HepG2 (cell line): ENCODE measurements around the gene PEX11A. TPM values are rescaled to one million over a fixed set of nuclear protein-coding genes. Genes with fewer than 3 reads are reported as not detected.

Experiments used
- CBX5 ChIP-seq: sonication (generic); formaldehyde crosslinking; IDR thresholded peaks from 2 replicates; pipeline ENCODE4 v1.4.0; 2020; ENCODE audit warnings: missing genetic modification reagents, borderline replicate concordance
- ETV5 ChIP-seq: IDR thresholded peaks from 2 replicates; pipeline ENCODE4 v1.6.1; 2018; ENCODE audit warnings: missing biosample characterization, missing genetic modification reagents, inconsistent platforms, borderline replicate concordance
- GPN1 ChIP-seq: sonication (generic); formaldehyde crosslinking; IDR thresholded peaks from 2 replicates; pipeline ENCODE4 v1.5.1; 2020; ENCODE audit warnings: missing genetic modification reagents, borderline replicate concordance
- HOXD1 ChIP-seq: sonication (generic); formaldehyde crosslinking; IDR thresholded peaks from 2 replicates; pipeline ENCODE4 v1.5.0; 2020; ENCODE audit warnings: missing genetic modification reagents
- ISL2 ChIP-seq: sonication (generic); formaldehyde crosslinking; IDR thresholded peaks from 2 replicates; pipeline ENCODE4 v1.5.0; 2020; ENCODE audit warnings: missing genetic modification reagents
- JDP2 ChIP-seq: sonication (generic); formaldehyde crosslinking; IDR thresholded peaks from 2 replicates; pipeline ENCODE4 v1.8.1; 2022; ENCODE audit warnings: missing genetic modification reagents, borderline replicate concordance
- MXD4 ChIP-seq: IDR thresholded peaks from 2 replicates; pipeline ENCODE4 v1.6.1; 2016; ENCODE audit warnings: mild to moderate bottlenecking, missing biosample characterization, missing genetic modification reagents
- PCBP2 ChIP-seq: fragments of 200-400 bp; formaldehyde crosslinking; optimal IDR thresholded peaks from 2 replicates; pipeline ENCODE3; 2018; ENCODE audit warnings: low read length, low read depth; ENCODE audit not compliant: poor library complexity, severe bottlenecking
- STAT6 ChIP-seq: sonication (generic); formaldehyde crosslinking; IDR thresholded peaks from 2 replicates; pipeline ENCODE4 v1.4.0; 2020; ENCODE audit warnings: missing genetic modification reagents, mild to moderate bottlenecking, borderline replicate concordance
- TBL1XR1 ChIP-seq: fragments of 150-350 bp; IDR thresholded peaks from 2 replicates; pipeline ENCODE4 v1.6.1; 2014; ENCODE audit warnings: borderline replicate concordance, low read length; ENCODE audit not compliant: partially characterized antibody
- TCF7 ChIP-seq: sonication (generic); IDR thresholded peaks from 2 replicates; pipeline ENCODE4 v1.6.1; 2016; ENCODE audit warnings: antibody characterized with exemption, low read depth
- ZMYM4 ChIP-seq: sonication (generic); formaldehyde crosslinking; IDR thresholded peaks from 2 replicates; pipeline ENCODE4 v1.8.1; 2023; ENCODE audit warnings: mild to moderate bottlenecking, missing genetic modification reagents
- ZNF10 ChIP-seq: sonication (generic); formaldehyde crosslinking; IDR thresholded peaks from 2 replicates; pipeline ENCODE4 v1.4.0; 2020; ENCODE audit warnings: mild to moderate bottlenecking, low read depth, missing genetic modification reagents, borderline replicate concordance
- ZNF138 ChIP-seq: sonication (generic); formaldehyde crosslinking; IDR thresholded peaks from 2 replicates; pipeline ENCODE4 v1.5.0; 2020; ENCODE audit warnings: mild to moderate bottlenecking, low read depth, missing genetic modification reagents
- ZNF235 ChIP-seq: sonication (generic); formaldehyde crosslinking; IDR thresholded peaks from 2 replicates; pipeline ENCODE4 v1.8.1; 2023; ENCODE audit warnings: mild to moderate bottlenecking, missing genetic modification reagents, borderline replicate concordance
- ZNF343 ChIP-seq: sonication (generic); formaldehyde crosslinking; IDR thresholded peaks from 2 replicates; pipeline ENCODE4 v1.4.0; 2020; ENCODE audit warnings: mild to moderate bottlenecking, missing genetic modification reagents
- ZNF446 ChIP-seq: sonication (generic); formaldehyde crosslinking; IDR thresholded peaks from 2 replicates; pipeline ENCODE4 v1.5.0; 2020; ENCODE audit warnings: mild to moderate bottlenecking, missing genetic modification reagents
- ZNF615 ChIP-seq: sonication (generic); formaldehyde crosslinking; IDR thresholded peaks from 2 replicates; pipeline ENCODE4 v1.5.0; 2020; ENCODE audit warnings: mild to moderate bottlenecking, missing genetic modification reagents, borderline replicate concordance
- ZNF747 ChIP-seq: sonication (generic); formaldehyde crosslinking; IDR thresholded peaks from 2 replicates; pipeline ENCODE4 v1.8.1; 2023; ENCODE audit warnings: missing genetic modification reagents, mild to moderate bottlenecking, borderline replicate concordance
- ZSCAN31 ChIP-seq: sonication (generic); formaldehyde crosslinking; IDR thresholded peaks from 2 replicates; pipeline ENCODE4 v1.5.0; 2020; ENCODE audit warnings: low read depth, mild to moderate bottlenecking, missing genetic modification reagents
- polyA plus RNA-seq, 8 experiments: library from polyadenylated mRNA; depleted of rRNA in 3 of 8; stranded (reverse) in 7 of 8; unstranded in 1 of 8; fragments of >200 nt; fragmentation: Illumina TruSeq in 4 of 8; extraction: Trizol in 4 of 8; gene quantifications; 2 replicates each; pipeline versions ENCODE4 v1.2.1 to v1.2.3, GENCODE V29; 2011 to 2016; ENCODE audit warnings: low read depth in 4 of 8, missing spikeins in 1 of 8, mixed read lengths in 1 of 8; ENCODE audit not compliant: insufficient read depth in 1 of 8
- total RNA-seq, 5 experiments: library from RNA; depleted of rRNA; stranded (reverse); fragments of >200 nt; fragmentation: Illumina TruSeq; extraction: Trizol; gene quantifications; 2 replicates each; pipeline ENCODE4 v1.2.3, GENCODE V29; 2016; ENCODE audit warnings: low read depth in 1 of 5
- TF ChIP-seq, protein P1 (sequence below): sonication (generic); formaldehyde crosslinking; IDR thresholded peaks from 2 replicates; pipeline ENCODE4 v1.5.0; 2020; ENCODE audit warnings: missing genetic modification reagents
- TF ChIP-seq, protein P2 (sequence below): IDR thresholded peaks from 2 replicates; pipeline ENCODE4 v1.6.1; 2016; ENCODE audit warnings: mild to moderate bottlenecking
- TF ChIP-seq, protein P3 (sequence below): IDR thresholded peaks from 2 replicates; pipeline ENCODE4 v1.6.1; 2016; ENCODE audit warnings: low read depth

The PEX11A gene
- total and polyA plus RNA-seq, 2 of the 13 experiments (the other 11 are each of a cell fraction or from before 2014, with no cell fraction given), result 9.9 to 15.1 TPM

- no peak for TF ChIP-seq ISL2 (CRISPR knock-in tag)
- TF ChIP-seq, protein P1, sequence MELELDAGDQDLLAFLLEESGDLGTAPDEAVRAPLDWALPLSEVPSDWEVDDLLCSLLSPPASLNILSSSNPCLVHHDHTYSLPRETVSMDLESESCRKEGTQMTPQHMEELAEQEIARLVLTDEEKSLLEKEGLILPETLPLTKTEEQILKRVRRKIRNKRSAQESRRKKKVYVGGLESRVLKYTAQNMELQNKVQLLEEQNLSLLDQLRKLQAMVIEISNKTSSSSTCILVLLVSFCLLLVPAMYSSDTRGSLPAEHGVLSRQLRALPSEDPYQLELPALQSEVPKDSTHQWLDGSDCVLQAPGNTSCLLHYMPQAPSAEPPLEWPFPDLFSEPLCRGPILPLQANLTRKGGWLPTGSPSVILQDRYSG (CRISPR knock-in tag), result no peak
- no peak for TF ChIP-seq ZNF747 (CRISPR knock-in tag)
- TF ChIP-seq JDP2 (CRISPR knock-in tag), result no peak
- peak; percentile 69 for TF ChIP-seq TCF7
- TF ChIP-seq ZNF138, result no peak
- no peak for TF ChIP-seq TBL1XR1
- TF ChIP-seq ZNF446, result no peak
- TF ChIP-seq, protein P2, sequence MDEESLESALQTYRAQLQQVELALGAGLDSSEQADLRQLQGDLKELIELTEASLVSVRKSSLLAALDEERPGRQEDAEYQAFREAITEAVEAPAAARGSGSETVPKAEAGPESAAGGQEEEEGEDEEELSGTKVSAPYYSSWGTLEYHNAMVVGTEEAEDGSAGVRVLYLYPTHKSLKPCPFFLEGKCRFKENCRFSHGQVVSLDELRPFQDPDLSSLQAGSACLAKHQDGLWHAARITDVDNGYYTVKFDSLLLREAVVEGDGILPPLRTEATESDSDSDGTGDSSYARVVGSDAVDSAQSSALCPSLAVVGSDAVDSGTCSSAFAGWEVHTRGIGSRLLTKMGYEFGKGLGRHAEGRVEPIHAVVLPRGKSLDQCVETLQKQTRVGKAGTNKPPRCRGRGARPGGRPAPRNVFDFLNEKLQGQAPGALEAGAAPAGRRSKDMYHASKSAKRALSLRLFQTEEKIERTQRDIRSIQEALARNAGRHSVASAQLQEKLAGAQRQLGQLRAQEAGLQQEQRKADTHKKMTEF (CRISPR knock-in tag), result peak; percentile 44; the same call in 1 of the 2 replicates
- peak; percentile 60 for TF ChIP-seq MXD4 (CRISPR knock-in tag)
- no peak for TF ChIP-seq ZNF615 (CRISPR knock-in tag)
- no peak for TF ChIP-seq ZNF10 (CRISPR knock-in tag)
- no peak; the same call in 1 of the 2 replicates for TF ChIP-seq ETV5
- TF ChIP-seq PCBP2, result no peak
- TF ChIP-seq ZMYM4 (CRISPR knock-in tag), result peak; percentile 68
- no peak for TF ChIP-seq ZSCAN31 (CRISPR knock-in tag)
- TF ChIP-seq, protein P3, sequence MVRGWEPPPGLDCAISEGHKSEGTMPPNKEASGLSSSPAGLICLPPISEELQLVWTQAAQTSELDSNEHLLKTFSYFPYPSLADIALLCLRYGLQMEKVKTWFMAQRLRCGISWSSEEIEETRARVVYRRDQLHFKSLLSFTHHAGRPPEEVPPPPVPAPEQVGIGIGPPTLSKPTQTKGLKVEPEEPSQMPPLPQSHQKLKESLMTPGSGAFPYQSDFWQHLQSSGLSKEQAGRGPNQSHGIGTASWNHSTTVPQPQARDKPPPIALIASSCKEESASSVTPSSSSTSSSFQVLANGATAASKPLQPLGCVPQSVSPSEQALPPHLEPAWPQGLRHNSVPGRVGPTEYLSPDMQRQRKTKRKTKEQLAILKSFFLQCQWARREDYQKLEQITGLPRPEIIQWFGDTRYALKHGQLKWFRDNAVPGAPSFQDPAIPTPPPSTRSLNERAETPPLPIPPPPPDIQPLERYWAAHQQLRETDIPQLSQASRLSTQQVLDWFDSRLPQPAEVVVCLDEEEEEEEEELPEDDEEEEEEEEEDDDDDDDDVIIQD (CRISPR knock-in tag), result no peak
- TF ChIP-seq CBX5, result no peak
- TF ChIP-seq STAT6 (CRISPR knock-in tag), result no peak
- no peak for TF ChIP-seq ZNF235
- no peak for TF ChIP-seq GPN1 (CRISPR knock-in tag)
- TF ChIP-seq ZNF343 (CRISPR knock-in tag), result no peak
- no peak for TF ChIP-seq HOXD1 (CRISPR knock-in tag)
Observed at GRCh38 chr15:89680282-89680873, 10.2 kb downstream of the PEX11A start (continued).
